GM18517 (cell line): ENCODE measurements around the gene SUMO2.

Experiments
- ATAC-seq: cut with Tn5 transposase; IDR thresholded peaks from one replicate; pipeline ENCODE4 v1.9.1; 2021; ENCODE audit warnings: mild to moderate bottlenecking, moderate library complexity; ENCODE audit not compliant: unreplicated experiment

The SUMO2 gene

GRCh38 chr17:75124819-75125162, 58.0 kb downstream of the SUMO2 start:
- no peak for ATAC-seq

- ATAC-seq, result no peak
Measured at GRCh38 chr17:75124041-75124818, 58.5 kb downstream of the SUMO2 start.

DNA sequence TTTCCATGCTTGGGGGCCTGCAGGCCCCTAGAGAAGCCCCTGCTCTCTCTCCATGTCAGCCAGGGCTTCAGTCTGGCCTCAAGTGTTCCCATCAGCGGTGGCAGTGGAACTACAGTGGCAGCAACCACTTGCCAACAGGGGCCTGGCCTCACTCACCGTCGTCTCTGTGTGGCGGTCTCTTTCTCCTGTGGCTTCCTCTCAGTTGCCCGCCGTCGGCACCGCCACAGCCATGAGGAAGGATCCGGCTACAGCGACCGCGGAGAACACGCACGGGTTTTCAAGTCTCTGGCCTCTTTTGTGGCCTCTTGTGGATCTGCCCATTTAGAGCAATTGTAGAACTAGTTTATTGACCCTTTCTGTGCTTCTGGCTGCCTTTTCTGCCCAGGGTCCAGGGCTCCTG, 64.5 kb downstream of the SUMO2 start:
- ATAC-seq, result no peak

DNA sequence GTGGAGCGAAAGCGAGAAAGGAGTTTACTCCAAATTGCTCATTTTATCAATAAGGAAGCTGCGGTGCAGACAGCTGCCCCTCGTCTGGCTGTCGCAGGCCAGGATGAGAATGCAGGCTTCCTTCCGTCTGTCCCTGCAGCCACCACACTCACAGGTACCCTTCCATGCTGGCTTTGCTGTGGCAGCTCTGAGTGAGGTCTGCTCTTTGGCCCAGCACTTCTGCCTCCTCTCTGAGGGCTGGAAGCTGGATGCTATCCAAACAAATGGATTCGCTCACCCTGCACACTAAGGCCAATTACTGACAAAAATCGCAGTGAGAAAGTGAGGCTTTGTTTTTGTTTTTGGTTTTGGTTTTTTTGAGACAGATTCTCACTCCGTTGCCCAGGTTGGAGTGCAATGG, 66.0 kb downstream of the SUMO2 start:
- no peak for ATAC-seq
